Activated CD8-positive, alpha-beta memory T cell treated with anti-CD3 and anti-CD28 coated beads for 4 hours (primary cell): ENCODE data around the gene PHYH.
"Not testable (repeated sequence)": the region's sequence is repeated elsewhere in the genome, so short reads cannot be mapped to it uniquely, and the experiment has no call there.

ENCODE experiments used
- DNase-seq, 2 donors: peaks; one replicate each; pipeline ENCODE4 v3.0.0-alpha.2; 2020; ENCODE audit warnings: low read depth in 2 of 2

The PHYH gene

GRCh38 chr10:13271552-13272163 is 28.2 kb downstream of the PHYH start:
- peak; percentile 3 to 14 for DNase-seq

GRCh38 chr10:13270877-13271551 is 28.9 kb downstream of the PHYH start:
- DNase-seq = no peak

GRCh38 chr10:13268841-13269240 is 31.0 kb downstream of the PHYH start:
- no peak for DNase-seq

- no peak for DNase-seq
Measured at GRCh38 chr10:13268310-13268709, 31.6 kb downstream of the PHYH start.

GRCh38 chr10:13263591-13263990 is 36.3 kb downstream of the PHYH start:
- no peak for DNase-seq

GRCh38 chr10:13262433-13262832 is 37.4 kb downstream of the PHYH start:
- DNase-seq = no peak

- no peak for DNase-seq
Measured at GRCh38 chr10:13257621-13258140, 42.2 kb downstream of the PHYH start.

- DNase-seq = no peak
Measured at GRCh38 chr10:13256627-13257026, 43.2 kb downstream of the PHYH start.

GRCh38 chr10:13253726-13254125 is 46.1 kb downstream of the PHYH start:
- DNase-seq = no peak

- DNase-seq = no peak
Measured at GRCh38 chr10:13247784-13248183, 52.1 kb downstream of the PHYH start.

- no peak for DNase-seq
Measured at GRCh38 chr10:13247246-13247645, 52.6 kb downstream of the PHYH start.

GRCh38 chr10:13242260-13242659 is 57.6 kb downstream of the PHYH start:
- not testable (repeated sequence) for DNase-seq

- no peak for DNase-seq
Measured at GRCh38 chr10:13241613-13242012, 58.3 kb downstream of the PHYH start.

GRCh38 chr10:13239923-13240322 is 59.9 kb downstream of the PHYH start:
- DNase-seq = no peak

- no peak for DNase-seq
Measured at GRCh38 chr10:13238271-13239077, 61.4 kb downstream of the PHYH start.

GRCh38 chr10:13236638-13237037 is 63.2 kb downstream of the PHYH start:
- DNase-seq = no peak

GRCh38 chr10:13234736-13235135 is 65.1 kb downstream of the PHYH start:
- not testable (repeated sequence) for DNase-seq

- DNase-seq = no peak
Measured at GRCh38 chr10:13234172-13234571, 65.7 kb downstream of the PHYH start, which contains the start of gene UCMA. UCMA (minus strand) TSS chr10:13234374; CDS start chr10:13234258, 116 bp downstream.

GRCh38 chr10:13233358-13233757 is 66.5 kb downstream of the PHYH start:
- no peak for DNase-seq

GRCh38 chr10:13231808-13232207 is 68.1 kb downstream of the PHYH start:
- no peak for DNase-seq

- no peak for DNase-seq
Measured at GRCh38 chr10:13231190-13231589, 68.7 kb downstream of the PHYH start.
